ENCODE measurements around the gene DBR1. TPM values are rescaled to one million over a fixed set of nuclear protein-coding genes. Genes with fewer than 3 reads are reported as not detected.

Gene DBR1
- total and polyA plus RNA-seq, 2 of the 13 experiments (the other 11 are each of a cell fraction or from before 2014, with no cell fraction given), result 6.4 to 16.7 TPM

DNA sequence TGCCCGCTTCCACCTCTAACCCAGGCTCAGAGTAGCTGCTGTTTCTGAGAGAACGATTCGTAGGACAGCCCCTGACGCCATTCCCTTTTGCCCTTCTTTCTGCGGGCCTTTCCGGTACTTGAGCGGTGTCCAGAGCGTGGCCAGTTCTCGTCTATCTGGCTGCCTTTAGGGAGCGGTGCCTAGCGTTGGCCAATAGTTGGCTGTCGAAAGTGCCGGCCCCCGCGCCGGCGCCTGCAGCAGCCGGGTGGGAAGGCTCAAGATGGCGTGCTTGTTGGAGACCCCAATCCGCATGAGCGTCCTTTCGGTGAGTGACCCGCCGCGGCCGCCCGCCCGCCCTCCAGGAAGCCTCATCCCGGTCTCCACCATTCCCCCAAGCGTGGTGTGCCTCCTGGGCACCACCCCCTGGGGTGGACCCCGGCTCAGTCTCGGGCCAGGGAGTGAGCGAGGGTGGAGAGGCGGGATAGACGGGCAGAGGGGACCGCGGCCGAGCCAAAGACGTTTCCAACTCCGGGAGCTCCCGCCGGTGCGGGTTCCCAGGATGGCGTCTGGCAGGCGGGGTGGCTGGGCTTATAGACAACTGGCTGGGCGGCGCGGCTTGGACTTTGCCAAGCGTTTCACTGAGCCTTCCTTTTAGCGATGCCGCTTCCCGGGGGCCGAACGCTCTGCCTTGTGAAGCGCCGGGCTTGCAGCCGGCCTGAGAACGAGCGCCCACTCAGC is 12.7 kb upstream of the DBR1 start, which contains the start of gene ARMC8 (continued):
- no peak for TF ChIP-seq SNRNP70 (IDR thresholded peaks at IDR 0.05; ENCODE audit: low read depth, low read length)
- 0 out of 2 replicates have a peak, but pooled peaks have one; percentile 31 for TF ChIP-seq ZMAT3 (CRISPR knock-in tag; conservative IDR thresholded peaks at IDR 0.05)
- TF ChIP-seq MATR3 (CRISPR knock-in tag; IDR thresholded peaks at IDR 0.05), result no peak
- TF ChIP-seq, protein P1, sequence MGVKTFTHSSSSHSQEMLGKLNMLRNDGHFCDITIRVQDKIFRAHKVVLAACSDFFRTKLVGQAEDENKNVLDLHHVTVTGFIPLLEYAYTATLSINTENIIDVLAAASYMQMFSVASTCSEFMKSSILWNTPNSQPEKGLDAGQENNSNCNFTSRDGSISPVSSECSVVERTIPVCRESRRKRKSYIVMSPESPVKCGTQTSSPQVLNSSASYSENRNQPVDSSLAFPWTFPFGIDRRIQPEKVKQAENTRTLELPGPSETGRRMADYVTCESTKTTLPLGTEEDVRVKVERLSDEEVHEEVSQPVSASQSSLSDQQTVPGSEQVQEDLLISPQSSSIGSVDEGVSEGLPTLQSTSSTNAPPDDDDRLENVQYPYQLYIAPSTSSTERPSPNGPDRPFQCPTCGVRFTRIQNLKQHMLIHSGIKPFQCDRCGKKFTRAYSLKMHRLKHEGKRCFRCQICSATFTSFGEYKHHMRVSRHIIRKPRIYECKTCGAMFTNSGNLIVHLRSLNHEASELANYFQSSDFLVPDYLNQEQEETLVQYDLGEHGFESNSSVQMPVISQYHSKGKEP (CRISPR knock-in tag; IDR thresholded peaks at IDR 0.05), result 0 out of 2 replicates have a peak, but pooled peaks have one; percentile 50
- no peak for TF ChIP-seq MXD4 (CRISPR knock-in tag; IDR thresholded peaks at IDR 0.05)
- TF ChIP-seq KLF6 (CRISPR knock-in tag; IDR thresholded peaks at IDR 0.05), result 0 out of 2 replicates have a peak, but pooled peaks have one; percentile 43
- no peak for TF ChIP-seq ZNF180 (CRISPR knock-in tag; IDR thresholded peaks at IDR 0.05; ENCODE audit: borderline replicate concordance, low read depth)
- TF ChIP-seq, protein P2, sequence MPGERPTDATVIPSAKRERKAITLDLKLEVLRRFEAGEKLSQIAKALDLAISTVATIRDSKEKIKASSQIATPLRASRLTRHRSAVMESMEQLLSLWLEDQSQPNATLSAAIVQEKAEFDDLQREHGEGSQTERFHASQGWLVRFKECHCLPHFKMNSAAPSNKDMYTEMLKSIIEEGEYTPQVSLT (CRISPR knock-in tag; IDR thresholded peaks at IDR 0.05; ENCODE audit: borderline replicate concordance, low read depth), result no peak
- TF ChIP-seq, protein P3, sequence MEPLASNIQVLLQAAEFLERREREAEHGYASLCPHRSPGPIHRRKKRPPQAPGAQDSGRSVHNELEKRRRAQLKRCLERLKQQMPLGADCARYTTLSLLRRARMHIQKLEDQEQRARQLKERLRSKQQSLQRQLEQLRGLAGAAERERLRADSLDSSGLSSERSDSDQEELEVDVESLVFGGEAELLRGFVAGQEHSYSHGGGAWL (CRISPR knock-in tag; IDR thresholded peaks at IDR 0.05), result peak; percentile 86; the same call in 1 of the 2 replicates
- TF ChIP-seq ZNF432 (CRISPR knock-in tag; IDR thresholded peaks at IDR 0.05; ENCODE audit: borderline replicate concordance), result no peak
- no peak for TF ChIP-seq ZNF234 (CRISPR knock-in tag; conservative IDR thresholded peaks at IDR 0.05)
- no peak for TF ChIP-seq ZBTB3 (CRISPR knock-in tag; IDR thresholded peaks at IDR 0.05; ENCODE audit: borderline replicate concordance, low read depth)
- TF ChIP-seq, protein P4, sequence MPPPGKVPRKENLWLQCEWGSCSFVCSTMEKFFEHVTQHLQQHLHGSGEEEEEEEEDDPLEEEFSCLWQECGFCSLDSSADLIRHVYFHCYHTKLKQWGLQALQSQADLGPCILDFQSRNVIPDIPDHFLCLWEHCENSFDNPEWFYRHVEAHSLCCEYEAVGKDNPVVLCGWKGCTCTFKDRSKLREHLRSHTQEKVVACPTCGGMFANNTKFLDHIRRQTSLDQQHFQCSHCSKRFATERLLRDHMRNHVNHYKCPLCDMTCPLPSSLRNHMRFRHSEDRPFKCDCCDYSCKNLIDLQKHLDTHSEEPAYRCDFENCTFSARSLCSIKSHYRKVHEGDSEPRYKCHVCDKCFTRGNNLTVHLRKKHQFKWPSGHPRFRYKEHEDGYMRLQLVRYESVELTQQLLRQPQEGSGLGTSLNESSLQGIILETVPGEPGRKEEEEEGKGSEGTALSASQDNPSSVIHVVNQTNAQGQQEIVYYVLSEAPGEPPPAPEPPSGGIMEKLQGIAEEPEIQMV (CRISPR knock-in tag; IDR thresholded peaks at IDR 0.05; ENCODE audit: low read depth), result no peak
- TF ChIP-seq, protein P5, sequence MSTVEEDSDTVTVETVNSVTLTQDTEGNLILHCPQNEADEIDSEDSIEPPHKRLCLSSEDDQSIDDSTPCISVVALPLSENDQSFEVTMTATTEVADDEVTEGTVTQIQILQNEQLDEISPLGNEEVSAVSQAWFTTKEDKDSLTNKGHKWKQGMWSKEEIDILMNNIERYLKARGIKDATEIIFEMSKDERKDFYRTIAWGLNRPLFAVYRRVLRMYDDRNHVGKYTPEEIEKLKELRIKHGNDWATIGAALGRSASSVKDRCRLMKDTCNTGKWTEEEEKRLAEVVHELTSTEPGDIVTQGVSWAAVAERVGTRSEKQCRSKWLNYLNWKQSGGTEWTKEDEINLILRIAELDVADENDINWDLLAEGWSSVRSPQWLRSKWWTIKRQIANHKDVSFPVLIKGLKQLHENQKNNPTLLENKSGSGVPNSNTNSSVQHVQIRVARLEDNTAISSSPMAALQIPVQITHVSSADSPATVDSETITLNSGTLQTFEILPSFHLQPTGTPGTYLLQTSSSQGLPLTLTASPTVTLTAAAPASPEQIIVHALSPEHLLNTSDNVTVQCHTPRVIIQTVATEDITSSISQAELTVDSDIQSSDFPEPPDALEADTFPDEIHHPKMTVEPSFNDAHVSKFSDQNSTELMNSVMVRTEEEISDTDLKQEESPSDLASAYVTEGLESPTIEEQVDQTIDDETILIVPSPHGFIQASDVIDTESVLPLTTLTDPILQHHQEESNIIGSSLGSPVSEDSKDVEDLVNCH (CRISPR knock-in tag; IDR thresholded peaks at IDR 0.05), result no peak
- no peak; the same call in 1 of the 2 replicates for TF ChIP-seq NFKBIZ (CRISPR knock-in tag; IDR thresholded peaks at IDR 0.05)
- TF ChIP-seq, protein P6, sequence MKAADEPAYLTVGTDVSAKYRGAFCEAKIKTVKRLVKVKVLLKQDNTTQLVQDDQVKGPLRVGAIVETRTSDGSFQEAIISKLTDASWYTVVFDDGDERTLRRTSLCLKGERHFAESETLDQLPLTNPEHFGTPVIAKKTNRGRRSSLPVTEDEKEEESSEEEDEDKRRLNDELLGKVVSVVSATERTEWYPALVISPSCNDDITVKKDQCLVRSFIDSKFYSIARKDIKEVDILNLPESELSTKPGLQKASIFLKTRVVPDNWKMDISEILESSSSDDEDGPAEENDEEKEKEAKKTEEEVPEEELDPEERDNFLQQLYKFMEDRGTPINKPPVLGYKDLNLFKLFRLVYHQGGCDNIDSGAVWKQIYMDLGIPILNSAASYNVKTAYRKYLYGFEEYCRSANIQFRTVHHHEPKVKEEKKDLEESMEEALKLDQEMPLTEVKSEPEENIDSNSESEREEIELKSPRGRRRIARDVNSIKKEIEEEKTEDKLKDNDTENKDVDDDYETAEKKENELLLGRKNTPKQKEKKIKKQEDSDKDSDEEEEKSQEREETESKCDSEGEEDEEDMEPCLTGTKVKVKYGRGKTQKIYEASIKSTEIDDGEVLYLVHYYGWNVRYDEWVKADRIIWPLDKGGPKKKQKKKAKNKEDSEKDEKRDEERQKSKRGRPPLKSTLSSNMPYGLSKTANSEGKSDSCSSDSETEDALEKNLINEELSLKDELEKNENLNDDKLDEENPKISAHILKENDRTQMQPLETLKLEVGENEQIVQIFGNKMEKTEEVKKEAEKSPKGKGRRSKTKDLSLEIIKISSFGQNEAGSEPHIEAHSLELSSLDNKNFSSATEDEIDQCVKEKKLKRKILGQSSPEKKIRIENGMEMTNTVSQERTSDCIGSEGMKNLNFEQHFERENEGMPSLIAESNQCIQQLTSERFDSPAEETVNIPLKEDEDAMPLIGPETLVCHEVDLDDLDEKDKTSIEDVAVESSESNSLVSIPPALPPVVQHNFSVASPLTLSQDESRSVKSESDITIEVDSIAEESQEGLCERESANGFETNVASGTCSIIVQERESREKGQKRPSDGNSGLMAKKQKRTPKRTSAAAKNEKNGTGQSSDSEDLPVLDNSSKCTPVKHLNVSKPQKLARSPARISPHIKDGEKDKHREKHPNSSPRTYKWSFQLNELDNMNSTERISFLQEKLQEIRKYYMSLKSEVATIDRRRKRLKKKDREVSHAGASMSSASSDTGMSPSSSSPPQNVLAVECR (CRISPR knock-in tag; IDR thresholded peaks at IDR 0.05; ENCODE audit: borderline replicate concordance), result peak; percentile 80
